HG03103 (cell line): ENCODE results near the gene TBC1D1.

Source experiments
- ATAC-seq: cut with Tn5 transposase; IDR thresholded peaks from one replicate; pipeline ENCODE4 v1.9.1; 2021; ENCODE audit warnings: low read depth; ENCODE audit not compliant: unreplicated experiment

The TBC1D1 gene

DNA sequence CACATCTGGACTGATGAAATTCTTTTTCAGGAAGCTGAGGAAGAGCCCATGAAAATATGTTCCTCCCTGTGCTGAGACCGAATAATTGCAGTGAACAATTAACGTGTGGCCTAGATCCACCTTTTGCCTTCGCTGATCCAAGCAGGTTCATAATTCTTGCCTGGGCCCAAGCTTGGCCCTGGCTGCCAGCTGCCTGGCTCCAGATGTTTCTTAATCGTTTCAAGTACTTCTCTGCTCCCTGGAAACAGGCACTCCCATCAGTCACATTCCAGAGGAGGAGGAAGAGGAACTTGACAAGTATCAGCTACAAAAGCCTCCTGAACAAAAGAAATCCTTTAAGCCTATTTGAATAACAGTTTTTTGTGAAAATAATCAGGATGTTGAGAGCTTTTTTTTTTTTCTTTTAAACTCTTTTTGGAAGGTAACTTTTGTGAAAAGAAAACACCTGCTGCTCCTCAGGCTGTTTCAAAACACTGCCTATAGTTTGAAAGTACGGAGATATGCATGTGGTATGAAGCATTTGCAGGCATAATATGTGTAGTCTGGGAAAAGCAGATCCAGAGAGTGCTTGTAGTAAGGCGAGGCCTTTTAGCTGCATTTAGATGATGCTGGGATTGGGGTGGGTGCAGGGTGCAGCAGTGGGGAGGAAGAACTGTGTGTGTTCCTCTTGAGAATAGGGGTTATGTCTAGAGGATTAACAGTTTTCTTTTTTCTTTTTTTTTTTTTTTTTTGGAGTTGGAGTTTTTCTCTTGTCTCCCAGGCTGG is 223.7 kb downstream of the TBC1D1 start:
- no peak for ATAC-seq

- no peak for ATAC-seq
Measured at GRCh38 chr4:38115601-38116000, 224.7 kb downstream of the TBC1D1 start.

GRCh38 chr4:38117591-38117990 is 226.7 kb downstream of the TBC1D1 start:
- no peak for ATAC-seq

- ATAC-seq: no peak
Measured at GRCh38 chr4:38119668-38120385, 228.9 kb downstream of the TBC1D1 start.

GRCh38 chr4:38120772-38121171 is 229.9 kb downstream of the TBC1D1 start:
- ATAC-seq: no peak

DNA sequence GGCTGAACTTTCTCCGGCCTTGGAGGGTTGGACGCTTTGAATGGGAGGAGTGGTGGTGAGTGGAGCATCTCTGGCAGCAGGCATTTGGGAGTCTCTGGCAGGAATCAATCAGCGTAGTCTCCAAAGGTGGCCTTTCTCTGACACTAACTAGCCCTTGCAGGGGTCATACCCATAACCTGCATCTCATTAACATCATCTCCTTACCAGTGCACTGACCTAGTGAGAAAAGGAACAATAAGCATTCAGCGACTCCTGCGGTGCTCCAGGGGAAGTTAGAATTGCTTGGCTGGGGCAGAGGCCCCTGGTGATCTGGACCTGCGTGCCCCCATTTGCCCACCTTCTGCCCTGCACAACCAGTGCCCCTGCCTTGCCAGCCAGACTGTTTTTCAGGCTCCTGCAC is 231.2 kb downstream of the TBC1D1 start:
- ATAC-seq: no peak

DNA sequence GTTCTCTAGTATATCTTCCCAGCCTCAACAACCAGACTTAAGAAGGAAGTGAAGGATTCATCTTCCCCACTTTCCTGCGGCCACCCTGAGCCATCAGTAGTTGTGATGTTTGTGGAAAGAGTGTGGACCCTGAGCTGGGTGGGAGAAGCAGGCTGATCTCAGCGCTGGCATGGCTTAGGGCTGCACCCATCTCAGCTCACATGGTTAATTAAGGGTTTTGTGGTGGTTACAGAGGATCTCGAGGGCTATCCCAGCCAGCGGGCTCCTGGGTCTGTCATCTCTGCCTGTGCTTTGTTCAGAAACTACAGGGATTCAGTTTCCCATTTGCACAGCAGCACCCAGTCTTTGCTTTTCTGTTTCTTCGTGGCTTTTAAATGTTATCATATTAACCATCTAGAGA is 232.7 kb downstream of the TBC1D1 start:
- ATAC-seq: no peak

DNA sequence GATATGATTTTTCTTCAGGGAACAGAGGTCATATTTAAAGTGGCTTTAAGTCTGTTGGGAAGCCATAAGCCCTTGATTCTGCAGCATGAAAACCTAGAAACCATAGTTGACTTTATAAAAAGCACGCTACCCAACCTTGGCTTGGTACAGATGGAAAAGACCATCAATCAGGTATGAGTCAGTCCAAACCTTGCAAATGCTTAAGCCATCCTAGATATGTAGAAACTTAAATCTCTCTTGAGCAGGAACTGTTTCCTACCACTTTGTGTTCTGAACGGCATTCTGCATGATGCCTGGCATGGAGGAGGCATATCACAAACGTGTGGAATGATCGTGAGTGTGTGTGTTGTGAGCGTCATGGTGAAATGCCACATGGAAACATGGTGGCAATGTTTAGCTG is 234.1 kb downstream of the TBC1D1 start:
- ATAC-seq: no peak

- ATAC-seq: no peak
Measured at GRCh38 chr4:38125816-38126215, 234.9 kb downstream of the TBC1D1 start.

- peak; percentile 50 for ATAC-seq
Measured at GRCh38 chr4:38128478-38129459, 237.9 kb downstream of the TBC1D1 start.

GRCh38 chr4:38129460-38130227 is 238.8 kb downstream of the TBC1D1 start:
- ATAC-seq: no peak

DNA sequence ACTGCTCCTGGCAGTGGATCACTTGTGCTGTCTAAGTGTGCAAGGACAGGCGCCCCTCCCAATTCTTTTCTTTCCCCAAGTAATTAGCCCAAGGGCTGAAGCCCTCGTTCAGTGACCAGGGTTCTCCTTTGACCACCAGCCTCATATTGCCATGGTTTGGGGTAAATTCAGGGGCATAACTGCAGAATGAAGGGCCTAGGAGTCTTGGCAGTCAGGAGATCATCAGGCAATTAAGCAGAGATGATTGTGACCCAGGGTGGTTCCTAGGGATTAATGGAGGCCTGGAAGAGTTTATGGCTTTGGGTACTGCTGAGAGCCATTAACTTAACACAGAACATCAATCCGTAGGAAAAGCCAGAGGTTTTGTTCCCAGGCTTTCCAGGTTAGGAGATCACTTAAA is 240.0 kb downstream of the TBC1D1 start:
- ATAC-seq: no peak

GRCh38 chr4:38131371-38132091 is 240.6 kb downstream of the TBC1D1 start:
- ATAC-seq: peak; percentile 29

GRCh38 chr4:38132107-38132673 is 241.3 kb downstream of the TBC1D1 start:
- ATAC-seq: peak; percentile 67

DNA sequence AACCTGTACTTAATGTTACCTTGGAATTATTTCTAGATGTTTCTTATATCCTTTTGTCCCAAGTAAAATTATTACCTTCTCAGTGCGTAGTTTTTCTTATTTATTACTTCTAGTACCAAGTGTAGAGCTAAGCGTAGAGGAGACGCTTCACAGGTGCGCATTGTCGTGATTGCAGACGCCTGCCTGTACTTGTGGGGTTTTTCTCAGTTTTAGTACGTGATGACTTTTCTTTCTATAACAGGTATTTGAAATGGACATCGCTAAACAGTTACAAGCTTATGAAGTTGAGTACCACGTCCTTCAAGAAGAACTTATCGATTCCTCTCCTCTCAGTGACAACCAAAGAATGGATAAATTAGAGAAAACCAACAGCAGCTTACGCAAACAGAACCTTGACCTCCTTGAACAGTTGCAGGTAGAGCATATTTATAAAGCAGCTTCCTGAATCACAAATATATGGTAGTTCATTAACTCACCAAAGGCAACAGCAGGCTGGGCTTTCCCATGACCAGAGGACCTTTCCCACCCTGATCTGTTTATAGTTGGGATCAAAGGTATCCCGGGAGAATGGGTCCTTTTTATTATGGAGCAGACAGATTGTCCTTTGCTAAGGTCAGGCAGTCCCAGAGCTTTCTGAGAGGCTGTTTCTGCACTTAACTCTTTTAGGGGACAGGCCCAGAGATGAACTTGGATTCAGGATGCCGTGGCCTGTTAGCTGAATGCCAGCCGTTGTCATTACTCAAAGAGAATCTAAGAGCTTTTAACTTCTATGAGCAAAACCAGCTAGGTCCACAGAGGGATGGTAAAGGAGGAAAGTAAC is 242.2 kb downstream of the TBC1D1 start:
- no peak for ATAC-seq

- no peak for ATAC-seq
Measured at GRCh38 chr4:38133711-38134480, 243.0 kb downstream of the TBC1D1 start.

- ATAC-seq: no peak
Measured at GRCh38 chr4:38135201-38135600, 244.3 kb downstream of the TBC1D1 start.

DNA sequence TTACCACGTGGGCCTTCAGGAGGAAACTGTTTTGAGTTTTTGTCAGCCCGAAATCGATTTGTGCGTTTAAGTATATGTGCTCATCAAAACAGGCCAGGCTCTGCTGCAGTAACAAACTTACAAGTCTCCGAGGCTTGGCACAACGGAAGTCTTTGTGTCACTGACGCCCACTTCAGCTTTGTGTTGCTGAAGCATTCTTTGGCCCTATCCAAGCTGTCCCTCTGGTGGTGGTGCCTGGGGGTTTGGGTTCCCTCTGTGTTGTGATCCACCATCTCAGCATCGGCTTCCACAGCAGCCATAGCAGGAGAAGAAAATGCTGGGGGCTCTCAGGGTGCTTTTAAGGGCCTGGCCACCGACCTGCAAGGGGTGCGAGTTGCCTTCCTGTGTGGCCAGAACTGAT is 245.7 kb downstream of the TBC1D1 start:
- no peak for ATAC-seq
